GM12878 (cell line): ENCODE results near the gene SH2D3A. TPM values are rescaled to one million over a fixed set of nuclear protein-coding genes. Genes with fewer than 3 reads are reported as not detected.

Experiments
- ATAC-seq: fragments of 200-7000 bp; cut with Tn5 transposase; 3 replicates; pipeline ENCODE4 v1.9.1; 2020; ENCODE audit warnings: mild to moderate bottlenecking, moderate library complexity
- BruUV-seq: library from RNA; stranded (reverse); fragments of 400-500 nt; replicated peaks from 2 replicates; lab custom pipeline; 2021; lab: Mats Ljungman, UMichigan
- CTCF ChIA-PET: fragments of 300-600 bp; sonication (Branson Sonifier 250); formaldehyde crosslinking; extraction: SDS; loops from one replicate; lab custom pipeline; 2021; ENCODE audit warnings: inconsistent platforms; lab: Yijun Ruan, JAX
- POLR2A ChIA-PET: fragments of 350-600 bp; formaldehyde crosslinking; extraction: SDS; loops from one replicate; lab custom pipeline; 2021; ENCODE audit warnings: inconsistent platforms; lab: Charles Lee
- RAD21 ChIA-PET: fragments of 300-600 bp; sonication (Branson Sonifier 250); formaldehyde crosslinking; loops from one replicate; lab custom pipeline; 2023; ENCODE audit warnings: antibody characterized with exemption; ENCODE audit not compliant: unreplicated experiment; lab: Charles Lee
- SMC1A ChIA-PET: fragments of 300-600 bp; sonication (Branson Sonifier 250); formaldehyde crosslinking; loops from one replicate; lab custom pipeline; 2023; ENCODE audit not compliant: unreplicated experiment, uncharacterized antibody; lab: Charles Lee
- DNase-seq: peaks from one replicate; pipeline ENCODE4 v3.0.0-alpha.2; 2011; ENCODE audit warnings: low read depth, low spot score
- FAIRE-seq: peaks from 3 replicates; lab custom pipeline; 2011; peaks lifted over from hg19 to GRCh38; lab: Jason Lieb, UNC
- H2AFZ ChIP-seq: 2 replicates; pipeline ENCODE4 v1.6.0; 2011; ENCODE audit warnings: low read depth, low read length, control low read depth; ENCODE audit not compliant: control insufficient read depth
- H3K27ac ChIP-seq: 2 replicates; pipeline ENCODE4 v1.5.1; 2011; ENCODE audit warnings: control low read depth; ENCODE audit not compliant: control insufficient read depth, insufficient read depth
- H3K27me3 ChIP-seq, 2 experiments: replicated peaks in 1 of 2; 2 replicates each; pipeline versions ENCODE4 v1.6.0 to v1.6.1; 2011; ENCODE audit warnings: low read length in 1 of 2; ENCODE audit not compliant: control insufficient read depth in 2 of 2, insufficient read depth in 2 of 2
- H3K36me3 ChIP-seq, 2 experiments: 2 replicates each; pipeline ENCODE4 v1.5.1; 2011; ENCODE audit warnings: low read length in 1 of 2; ENCODE audit not compliant: control insufficient read depth in 2 of 2, insufficient read depth in 2 of 2
- H3K4me1 ChIP-seq: 2 replicates; pipeline ENCODE4 v1.6.1; 2011; ENCODE audit warnings: mild to moderate bottlenecking, low read length, moderate library complexity, mixed read lengths; ENCODE audit not compliant: control insufficient read depth, insufficient read depth
- H3K4me2 ChIP-seq: 2 replicates; pipeline ENCODE4 v1.6.0; 2011; ENCODE audit warnings: control low read depth; ENCODE audit not compliant: control insufficient read depth, insufficient read depth
- H3K4me3 ChIP-seq: fragments of 200-600 bp; sonication (generic); 2 replicates; pipeline ENCODE4 v1.5.1; 2016
- H3K79me2 ChIP-seq: 2 replicates; pipeline ENCODE4 v1.6.0; 2011; ENCODE audit warnings: low read length; ENCODE audit not compliant: control insufficient read depth, insufficient read depth
- H3K9ac ChIP-seq: 2 replicates; pipeline ENCODE4 v1.8.0; 2011; ENCODE audit warnings: low read length, control low read depth, mixed read lengths; ENCODE audit not compliant: control insufficient read depth, insufficient read depth
- H3K9me3 ChIP-seq: replicated peaks from 3 replicates; pipeline ENCODE4 v1.5.1; 2011; ENCODE audit warnings: mild to moderate bottlenecking, low read length; ENCODE audit not compliant: control insufficient read depth, insufficient read depth
- H4K20me1 ChIP-seq: 2 replicates; pipeline ENCODE4 v1.6.0; 2011; ENCODE audit not compliant: control insufficient read depth, insufficient read depth
- BCL3 ChIP-seq: IDR thresholded peaks from 2 replicates; pipeline ENCODE4 v1.6.1; 2011; ENCODE audit warnings: borderline replicate concordance, low read depth, mild to moderate bottlenecking, moderate library complexity, low read length; ENCODE audit not compliant: insufficient read depth, poor library complexity, severe bottlenecking
- CBFB ChIP-seq: IDR thresholded peaks from 2 replicates; pipeline ENCODE4 v1.6.1; 2016; ENCODE audit warnings: antibody characterized with exemption, low read depth
- CBX5 ChIP-seq: sonication (generic); IDR thresholded peaks from 2 replicates; pipeline ENCODE4 v1.6.1; 2016; ENCODE audit warnings: low read depth, moderate library complexity, mild to moderate bottlenecking, inconsistent platforms
- FOS ChIP-seq: IDR thresholded peaks from 3 replicates; pipeline ENCODE4 v1.6.1; 2011; ENCODE audit warnings: borderline replicate concordance; ENCODE audit not compliant: insufficient read length; ENCODE audit errors: extremely low read depth
- GABPA ChIP-seq: IDR thresholded peaks from 2 replicates; pipeline ENCODE4 v1.6.1; 2014; ENCODE audit warnings: antibody characterized with exemption, low read depth, mild to moderate bottlenecking, inconsistent platforms
- GATAD2B ChIP-seq: fragments of 450-650 bp; conservative IDR thresholded peaks from 2 replicates; pipeline ENCODE4 v1.6.1; 2017; ENCODE audit warnings: low read depth, mild to moderate bottlenecking, moderate library complexity
- JUND ChIP-seq: IDR thresholded peaks from 2 replicates; pipeline ENCODE4 v1.6.1; 2012; ENCODE audit warnings: low read depth, mild to moderate bottlenecking, low read length, improper control_type of control experiment, moderate library complexity
- NR2C2 ChIP-seq: IDR thresholded peaks from 2 replicates; pipeline ENCODE4 v1.6.1; 2011; ENCODE audit warnings: borderline replicate concordance, low read depth; ENCODE audit not compliant: control insufficient read depth, insufficient read length
- PAX5 ChIP-seq: IDR thresholded peaks from 2 replicates; pipeline ENCODE4 v1.6.1; 2011; ENCODE audit warnings: low read depth, low read length, borderline replicate concordance
- SMC3 ChIP-seq: IDR thresholded peaks from 2 replicates; pipeline ENCODE4 v1.6.1; 2011; ENCODE audit warnings: low read length, improper control_type of control experiment, borderline replicate concordance
- ZBED1 ChIP-seq: IDR thresholded peaks from 2 replicates; pipeline ENCODE4 v1.6.1; 2016; ENCODE audit warnings: borderline replicate concordance
- WGBS: methylation state at CpG from one replicate; pipeline ENCODE4 v1.1.6; 2016; ENCODE audit warnings: low lambda C conversion rate; ENCODE audit not compliant: insufficient replicate concordance, insufficient coverage; ENCODE audit errors: missing lambda C conversion rate; 5-methylcytosine and 5-hydroxymethylcytosine counted together
- in situ Hi-C: fragments of 300-500 bp; cut with MboI; formaldehyde crosslinking; loops from 9 replicates; pipeline ENCODE4 v1.14.3; 2018; ENCODE audit warnings: mixed read lengths
- intact Hi-C: fragments of 100-400 bp; cut with micrococcal nuclease; formaldehyde crosslinking; loops from one replicate; pipeline ENCODE4 v1.14.2; 2022; ENCODE audit not compliant: unreplicated experiment
- polyA plus RNA-seq, 11 experiments: library from polyadenylated mRNA; depleted of rRNA in 4 of 11; unstranded in 6 of 11; stranded (reverse) in 5 of 11; fragments of >200 nt; fragmentation: Nextera tagmentation in 4 of 11; fragmentation: Illumina TruSeq in 1 of 11; extraction: Ambion mirVana in 4 of 11; extraction: Trizol in 1 of 11; gene quantifications; 1 replicate in 1 of 11; 2 replicates in 10 of 11; pipeline versions ENCODE4 v1.2.1 to v1.2.3, GENCODE V29; 2011 to 2016; ENCODE audit warnings: inconsistent platforms in 2 of 11, missing spikeins in 2 of 11, low read depth in 1 of 11
- total RNA-seq, 4 experiments: library from RNA; depleted of rRNA in 3 of 4; stranded (reverse); fragments of >200 nt in 3 of 4; fragmentation: Illumina TruSeq in 1 of 4; extraction: Trizol in 1 of 4; gene quantifications; 2 replicates each; pipeline versions ENCODE4 v1.2.1 to v1.2.3, GENCODE V29; 2013 to 2021
- TF ChIP-seq, protein P1 (sequence below): fragments of 450-650 bp; IDR thresholded peaks from 2 replicates; pipeline ENCODE4 v1.6.1; 2017; ENCODE audit warnings: mild to moderate bottlenecking, moderate library complexity
- TF ChIP-seq, protein P2 (sequence below): fragments of 450-650 bp; IDR thresholded peaks from 2 replicates; pipeline ENCODE4 v1.6.1; 2017; ENCODE audit warnings: borderline replicate concordance
- TF ChIP-seq, protein P3 (sequence below): fragments of 450-650 bp; IDR thresholded peaks from 2 replicates; pipeline ENCODE4 v1.6.1; 2018; ENCODE audit warnings: mild to moderate bottlenecking, low read depth, moderate library complexity; ENCODE audit not compliant: partially characterized antibody

SH2D3A gene
- total and polyA plus RNA-seq, 10 of the 15 experiments (the other 5 are each of a cell fraction or from before 2014, with no cell fraction given) = 0.77 to 24.4 (median 9.5) TPM

DNA sequence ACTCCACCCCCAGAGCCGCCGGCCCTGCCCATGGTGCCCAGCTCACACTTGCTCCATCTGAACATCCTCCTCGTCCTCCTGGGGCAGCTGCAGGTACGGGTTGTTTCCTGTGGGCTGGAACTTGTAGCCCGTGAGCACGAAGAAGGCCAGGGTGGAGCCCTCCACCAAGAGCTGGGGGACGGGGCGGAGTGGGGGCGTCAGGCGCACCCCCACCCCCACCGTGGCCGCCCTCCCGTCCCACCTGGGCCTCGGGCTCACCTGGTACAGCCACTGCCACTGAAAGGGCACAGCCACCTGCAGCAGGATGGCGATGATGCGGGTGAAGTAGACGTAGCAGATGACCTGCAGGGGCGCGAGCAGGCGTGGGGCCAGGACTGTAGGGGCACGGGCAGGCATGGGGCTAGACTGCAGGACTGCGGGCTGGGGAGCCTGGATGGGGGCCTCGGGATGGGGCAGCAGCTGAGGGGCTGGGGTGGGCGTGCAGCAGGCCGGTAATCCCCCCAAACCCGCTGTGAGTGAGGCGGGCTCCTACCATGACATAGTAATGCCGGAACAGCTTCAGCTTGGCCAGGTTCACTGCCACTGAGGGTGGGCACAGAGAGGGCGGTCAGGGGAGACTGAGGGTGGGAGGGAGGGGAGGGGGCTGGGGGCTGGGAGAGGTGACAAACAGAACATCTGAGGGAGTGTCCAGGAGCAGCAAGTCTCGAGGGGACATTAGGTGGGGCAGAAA, 36.1 kb downstream of the SH2D3A start:
- DNase-seq (no peak), FAIRE-seq (no peak), ATAC-seq (no peak)
- Histone ChIP-seq H3K9ac (no peak overlapping the region), H3K4me2 (no peak overlapping the region), H3K27ac (no peak overlapping the region), H3K36me3 (no peaks in the 10 kb centered on the region; a peak in 2 of 4 replicates), H3K27me3 (no peaks in the 10 kb centered on the region), H2AFZ (no peak overlapping the region), H3K4me3 (no peak overlapping the region), H3K79me2 (peaks cover 11% of the 10 kb centered on the region), H3K4me1 (peaks cover 21% of the 10 kb centered on the region), H4K20me1 (no peaks in the 10 kb centered on the region), H3K9me3 (no peaks in the 10 kb centered on the region)
- in situ Hi-C loops = no loop called here
- 95% methylated on average over 20 of the region's 30 CpGs for WGBS
- intact Hi-C loops = no loop called here
- no TSS peak for BruUV-seq
- ChIA-PET RAD21 (no interaction called here), CTCF (no interaction called here), POLR2A (no interaction called here), SMC1A (no interaction called here)
- no peak for TF ChIP-seq GATAD2B
- TF ChIP-seq ZBED1 = no peak
- TF ChIP-seq, protein P1, sequence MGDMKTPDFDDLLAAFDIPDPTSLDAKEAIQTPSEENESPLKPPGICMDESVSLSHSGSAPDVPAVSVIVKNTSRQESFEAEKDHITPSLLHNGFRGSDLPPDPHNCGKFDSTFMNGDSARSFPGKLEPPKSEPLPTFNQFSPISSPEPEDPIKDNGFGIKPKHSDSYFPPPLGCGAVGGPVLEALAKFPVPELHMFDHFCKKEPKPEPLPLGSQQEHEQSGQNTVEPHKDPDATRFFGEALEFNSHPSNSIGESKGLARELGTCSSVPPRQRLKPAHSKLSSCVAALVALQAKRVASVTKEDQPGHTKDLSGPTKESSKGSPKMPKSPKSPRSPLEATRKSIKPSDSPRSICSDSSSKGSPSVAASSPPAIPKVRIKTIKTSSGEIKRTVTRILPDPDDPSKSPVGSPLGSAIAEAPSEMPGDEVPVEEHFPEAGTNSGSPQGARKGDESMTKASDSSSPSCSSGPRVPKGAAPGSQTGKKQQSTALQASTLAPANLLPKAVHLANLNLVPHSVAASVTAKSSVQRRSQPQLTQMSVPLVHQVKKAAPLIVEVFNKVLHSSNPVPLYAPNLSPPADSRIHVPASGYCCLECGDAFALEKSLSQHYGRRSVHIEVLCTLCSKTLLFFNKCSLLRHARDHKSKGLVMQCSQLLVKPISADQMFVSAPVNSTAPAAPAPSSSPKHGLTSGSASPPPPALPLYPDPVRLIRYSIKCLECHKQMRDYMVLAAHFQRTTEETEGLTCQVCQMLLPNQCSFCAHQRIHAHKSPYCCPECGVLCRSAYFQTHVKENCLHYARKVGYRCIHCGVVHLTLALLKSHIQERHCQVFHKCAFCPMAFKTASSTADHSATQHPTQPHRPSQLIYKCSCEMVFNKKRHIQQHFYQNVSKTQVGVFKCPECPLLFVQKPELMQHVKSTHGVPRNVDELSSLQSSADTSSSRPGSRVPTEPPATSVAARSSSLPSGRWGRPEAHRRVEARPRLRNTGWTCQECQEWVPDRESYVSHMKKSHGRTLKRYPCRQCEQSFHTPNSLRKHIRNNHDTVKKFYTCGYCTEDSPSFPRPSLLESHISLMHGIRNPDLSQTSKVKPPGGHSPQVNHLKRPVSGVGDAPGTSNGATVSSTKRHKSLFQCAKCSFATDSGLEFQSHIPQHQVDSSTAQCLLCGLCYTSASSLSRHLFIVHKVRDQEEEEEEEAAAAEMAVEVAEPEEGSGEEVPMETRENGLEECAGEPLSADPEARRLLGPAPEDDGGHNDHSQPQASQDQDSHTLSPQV = no peak
- no peak for TF ChIP-seq BCL3
- TF ChIP-seq NR2C2 = no peak
- TF ChIP-seq, protein P2, sequence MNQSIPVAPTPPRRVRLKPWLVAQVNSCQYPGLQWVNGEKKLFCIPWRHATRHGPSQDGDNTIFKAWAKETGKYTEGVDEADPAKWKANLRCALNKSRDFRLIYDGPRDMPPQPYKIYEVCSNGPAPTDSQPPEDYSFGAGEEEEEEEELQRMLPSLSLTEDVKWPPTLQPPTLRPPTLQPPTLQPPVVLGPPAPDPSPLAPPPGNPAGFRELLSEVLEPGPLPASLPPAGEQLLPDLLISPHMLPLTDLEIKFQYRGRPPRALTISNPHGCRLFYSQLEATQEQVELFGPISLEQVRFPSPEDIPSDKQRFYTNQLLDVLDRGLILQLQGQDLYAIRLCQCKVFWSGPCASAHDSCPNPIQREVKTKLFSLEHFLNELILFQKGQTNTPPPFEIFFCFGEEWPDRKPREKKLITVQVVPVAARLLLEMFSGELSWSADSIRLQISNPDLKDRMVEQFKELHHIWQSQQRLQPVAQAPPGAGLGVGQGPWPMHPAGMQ = no peak
- no peak for TF ChIP-seq PAX5
- TF ChIP-seq GABPA = no peak
- TF ChIP-seq CBFB = no peak
- TF ChIP-seq JUND = no peak
- no peak for TF ChIP-seq SMC3
- TF ChIP-seq FOS = no peak
- TF ChIP-seq CBX5 = no peak
- TF ChIP-seq, protein P3, sequence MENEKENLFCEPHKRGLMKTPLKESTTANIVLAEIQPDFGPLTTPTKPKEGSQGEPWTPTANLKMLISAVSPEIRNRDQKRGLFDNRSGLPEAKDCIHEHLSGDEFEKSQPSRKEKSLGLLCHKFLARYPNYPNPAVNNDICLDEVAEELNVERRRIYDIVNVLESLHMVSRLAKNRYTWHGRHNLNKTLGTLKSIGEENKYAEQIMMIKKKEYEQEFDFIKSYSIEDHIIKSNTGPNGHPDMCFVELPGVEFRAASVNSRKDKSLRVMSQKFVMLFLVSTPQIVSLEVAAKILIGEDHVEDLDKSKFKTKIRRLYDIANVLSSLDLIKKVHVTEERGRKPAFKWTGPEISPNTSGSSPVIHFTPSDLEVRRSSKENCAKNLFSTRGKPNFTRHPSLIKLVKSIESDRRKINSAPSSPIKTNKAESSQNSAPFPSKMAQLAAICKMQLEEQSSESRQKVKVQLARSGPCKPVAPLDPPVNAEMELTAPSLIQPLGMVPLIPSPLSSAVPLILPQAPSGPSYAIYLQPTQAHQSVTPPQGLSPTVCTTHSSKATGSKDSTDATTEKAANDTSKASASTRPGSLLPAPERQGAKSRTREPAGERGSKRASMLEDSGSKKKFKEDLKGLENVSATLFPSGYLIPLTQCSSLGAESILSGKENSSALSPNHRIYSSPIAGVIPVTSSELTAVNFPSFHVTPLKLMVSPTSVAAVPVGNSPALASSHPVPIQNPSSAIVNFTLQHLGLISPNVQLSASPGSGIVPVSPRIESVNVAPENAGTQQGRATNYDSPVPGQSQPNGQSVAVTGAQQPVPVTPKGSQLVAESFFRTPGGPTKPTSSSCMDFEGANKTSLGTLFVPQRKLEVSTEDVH = no peak
